Measurements from ENCODE around the gene CD2.

DNA sequence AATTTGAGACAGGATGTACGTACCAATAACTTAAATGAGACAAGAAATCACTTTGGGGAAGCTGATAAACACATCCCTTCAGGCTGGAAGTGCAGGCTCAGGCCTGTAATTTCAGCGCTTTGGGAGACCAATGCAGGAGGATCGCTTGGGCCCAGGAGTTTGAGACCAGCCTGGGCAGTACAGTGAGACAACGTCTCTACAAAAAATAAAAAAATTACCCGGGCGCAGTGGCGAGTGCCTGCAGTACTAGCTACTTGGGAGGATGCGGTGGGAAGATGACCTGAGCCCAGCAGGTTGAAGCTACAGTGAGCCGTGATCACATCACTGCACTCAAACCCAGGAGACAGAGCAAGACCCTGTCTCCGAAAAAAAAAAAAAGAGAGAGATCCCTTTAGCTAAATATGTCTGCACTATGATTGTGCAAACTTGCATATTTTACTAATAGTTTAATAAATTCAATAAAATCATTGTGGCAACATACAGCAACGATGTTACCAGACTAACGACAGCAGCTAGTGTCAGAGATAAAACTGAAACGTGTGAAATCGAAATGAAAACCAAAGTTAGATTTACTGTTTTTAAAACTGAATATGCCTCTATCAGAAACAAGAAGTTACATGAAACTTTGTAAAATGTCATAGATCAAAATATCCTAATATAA is 54.7 kb downstream of the CD2 start:
- no peak for TF ChIP-seq POLR2AphosphoS5 (IDR thresholded peaks at IDR 0.05; ENCODE audit: borderline replicate concordance, low read depth, low read length)
- TF ChIP-seq EZH2 (IDR thresholded peaks at IDR 0.05) = no peak

Measured in SK-N-MC (cell line).